Ovary (tissue), 3 donors: ENCODE results near the gene TSEN34.
"Not testable (repeated sequence)": the region's sequence is repeated elsewhere in the genome, so short reads cannot be mapped to it uniquely, and the experiment has no call there.

Experiments used
- EP300 ChIP-seq: sonication (generic); formaldehyde crosslinking; IDR thresholded peaks from one replicate; pipeline ENCODE4 v1.6.1; 2017; ENCODE audit warnings: antibody characterized with exemption
- POLR2A ChIP-seq: fragments of 450-650 bp; IDR thresholded peaks from one replicate; pipeline ENCODE4 v1.6.1; 2017; ENCODE audit warnings: antibody characterized with exemption, mild to moderate bottlenecking, moderate library complexity
- TF ChIP-seq, protein P1 (sequence below), 3 donors: fragments of 450-650 bp in 2 of 3; fragments of 200-600 bp in 1 of 3; IDR thresholded peaks; one replicate each; pipeline versions ENCODE4 v1.5.1 to v1.8.0; 2016 to 2022; ENCODE audit warnings: antibody characterized with exemption in 3 of 3, mild to moderate bottlenecking in 1 of 3
- donor health status: DM: no; HTN: no; CAD: no.

DNA sequence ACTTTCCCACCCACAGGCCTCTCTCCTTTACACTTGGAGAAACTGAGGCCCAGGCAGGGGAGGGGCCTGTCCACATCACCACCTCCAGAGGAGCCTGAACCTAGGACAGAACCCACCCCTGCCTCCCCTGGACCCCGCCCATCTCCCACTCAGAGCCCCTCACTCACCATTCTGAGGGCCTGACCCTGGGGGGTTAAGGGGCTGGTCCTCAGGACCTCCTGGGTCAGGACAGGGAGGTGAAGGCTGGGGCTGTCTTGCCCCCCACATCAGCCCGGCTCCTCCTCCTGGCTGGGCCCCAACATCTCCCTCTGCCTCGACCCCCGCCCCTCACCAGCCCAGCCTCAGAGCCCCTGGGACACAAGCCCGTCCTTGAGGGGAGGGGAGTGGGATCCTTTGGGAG, 28.6 kb downstream of the TSEN34 start:
- TF ChIP-seq, protein P1, sequence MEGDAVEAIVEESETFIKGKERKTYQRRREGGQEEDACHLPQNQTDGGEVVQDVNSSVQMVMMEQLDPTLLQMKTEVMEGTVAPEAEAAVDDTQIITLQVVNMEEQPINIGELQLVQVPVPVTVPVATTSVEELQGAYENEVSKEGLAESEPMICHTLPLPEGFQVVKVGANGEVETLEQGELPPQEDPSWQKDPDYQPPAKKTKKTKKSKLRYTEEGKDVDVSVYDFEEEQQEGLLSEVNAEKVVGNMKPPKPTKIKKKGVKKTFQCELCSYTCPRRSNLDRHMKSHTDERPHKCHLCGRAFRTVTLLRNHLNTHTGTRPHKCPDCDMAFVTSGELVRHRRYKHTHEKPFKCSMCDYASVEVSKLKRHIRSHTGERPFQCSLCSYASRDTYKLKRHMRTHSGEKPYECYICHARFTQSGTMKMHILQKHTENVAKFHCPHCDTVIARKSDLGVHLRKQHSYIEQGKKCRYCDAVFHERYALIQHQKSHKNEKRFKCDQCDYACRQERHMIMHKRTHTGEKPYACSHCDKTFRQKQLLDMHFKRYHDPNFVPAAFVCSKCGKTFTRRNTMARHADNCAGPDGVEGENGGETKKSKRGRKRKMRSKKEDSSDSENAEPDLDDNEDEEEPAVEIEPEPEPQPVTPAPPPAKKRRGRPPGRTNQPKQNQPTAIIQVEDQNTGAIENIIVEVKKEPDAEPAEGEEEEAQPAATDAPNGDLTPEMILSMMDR (IDR thresholded peaks at IDR 0.05): not testable (repeated sequence)
- not testable (repeated sequence) for TF ChIP-seq EP300, POLR2A
